Activated naive CD4-positive, alpha-beta T cell treated with anti-CD3 and anti-CD28 coated beads, Interleukin-2, amount 50 U/mL, for 16 hours (primary cell): ENCODE measurements around the gene TBC1D16.
"Not testable (repeated sequence)": the region's sequence is repeated elsewhere in the genome, so short reads cannot be mapped to it uniquely, and the experiment has no call there.

ENCODE experiments used
- DNase-seq: peaks from one replicate; pipeline ENCODE4 v3.0.0-alpha.2; 2020

TBC1D16 gene

GRCh38 chr17:80050706-80051105, 15.0 kb upstream of the TBC1D16 start:
- no peak for DNase-seq

GRCh38 chr17:80049986-80050385, 14.3 kb upstream of the TBC1D16 start:
- DNase-seq: no peak

- no peak for DNase-seq
These were observed 11.5 kb upstream of the TBC1D16 start for GRCh38 chr17:80047176-80047575.

- DNase-seq: not testable (repeated sequence)
These were observed 11.0 kb upstream of the TBC1D16 start for GRCh38 chr17:80046709-80047108.

- no peak for DNase-seq
These were observed 10.0 kb upstream of the TBC1D16 start for GRCh38 chr17:80045703-80046102.

GRCh38 chr17:80043963-80044362, 8.3 kb upstream of the TBC1D16 start:
- no peak for DNase-seq

GRCh38 chr17:80036715-80037477, 1.2 kb upstream of the TBC1D16 start:
- DNase-seq: peak; percentile 30

- DNase-seq: peak; percentile 79
These were observed 454 bp upstream of the TBC1D16 start, which contains the start of gene CCDC40 for GRCh38 chr17:80035937-80036714. TSS of gene CCDC40 (plus strand) at chr17:80036642. CDS start at chr17:80036663, 21 bp downstream.

- peak; percentile 31 for DNase-seq
These were observed 633 bp downstream of the TBC1D16 start for GRCh38 chr17:80034791-80035686.

GRCh38 chr17:80033840-80034239, 1.8 kb downstream of the TBC1D16 start:
- DNase-seq: no peak

- no peak for DNase-seq
These were observed 3.0 kb downstream of the TBC1D16 start for GRCh38 chr17:80032614-80033171.

GRCh38 chr17:80031691-80032430, 3.8 kb downstream of the TBC1D16 start:
- DNase-seq: no peak

- DNase-seq: no peak
These were observed 4.8 kb downstream of the TBC1D16 start for GRCh38 chr17:80030730-80031410.

GRCh38 chr17:80029258-80029974, 6.3 kb downstream of the TBC1D16 start:
- no peak for DNase-seq

GRCh38 chr17:80028030-80028429, 7.6 kb downstream of the TBC1D16 start:
- DNase-seq: no peak

- no peak for DNase-seq
These were observed 8.6 kb downstream of the TBC1D16 start for GRCh38 chr17:80027043-80027435.

- no peak for DNase-seq
These were observed 9.2 kb downstream of the TBC1D16 start for GRCh38 chr17:80026359-80027042.

GRCh38 chr17:80025796-80026195, 9.9 kb downstream of the TBC1D16 start:
- no peak for DNase-seq

GRCh38 chr17:80025140-80025539, 10.5 kb downstream of the TBC1D16 start:
- no peak for DNase-seq
